ENCODE data around the gene PROKR1. TPM values are rescaled to one million over a fixed set of nuclear protein-coding genes. Genes with fewer than 3 reads are reported as not detected.
"Not testable (repeated sequence)": the region's sequence is repeated elsewhere in the genome, so short reads cannot be mapped to it uniquely, and the experiment has no call there.

PROKR1 gene
- total RNA-seq, 2 donors from 2014 or later = not detected

DNA sequence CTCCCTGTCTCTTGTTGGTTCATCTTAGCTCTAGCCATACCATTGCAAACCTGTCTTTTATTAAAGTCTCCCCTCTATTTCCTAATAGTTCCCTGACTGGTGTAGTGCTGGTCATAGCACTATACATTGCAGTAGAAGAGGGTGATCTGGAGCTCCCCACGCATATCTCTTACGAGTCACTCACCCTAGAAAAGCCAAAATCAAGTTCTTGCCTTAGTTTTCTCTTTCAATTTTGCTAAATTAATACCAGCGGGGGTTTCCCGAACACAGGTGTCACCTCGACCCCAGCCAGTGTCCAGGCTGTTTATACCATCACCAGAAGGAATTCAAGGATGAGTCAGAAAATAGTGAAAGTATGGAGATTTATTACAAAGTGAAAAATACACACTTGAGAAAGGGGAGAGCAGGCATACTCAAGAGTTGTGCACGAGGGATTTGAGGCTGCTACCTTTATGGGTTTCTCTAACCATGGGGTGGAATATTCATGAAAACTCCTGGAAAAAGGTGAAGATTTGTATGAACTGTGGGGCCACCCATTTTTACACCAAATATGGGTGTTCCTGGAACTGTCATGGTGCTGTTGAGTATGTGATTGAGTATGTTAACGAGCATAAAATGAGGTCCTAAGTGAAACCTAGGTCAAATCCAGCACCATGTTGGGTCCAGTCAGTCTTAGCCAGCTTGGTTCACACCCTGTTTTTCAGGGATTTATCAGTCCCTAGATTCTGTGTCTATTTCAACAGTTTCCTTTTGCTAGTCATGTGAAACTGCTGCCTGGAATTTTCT, 20.2 kb downstream of the PROKR1 start:
- ATAC-seq (replicated peaks in 1 of 2) = peak; percentile 82 to 88
- H3K36me3 Mint-ChIP-seq (ENCODE audit: insufficient read depth in 2 of 2) = peaks cover 0 to 2% of the 10 kb centered on the region in 2 donors
- DNase-seq = peak in 1 of 2 donors; percentile 19

DNA sequence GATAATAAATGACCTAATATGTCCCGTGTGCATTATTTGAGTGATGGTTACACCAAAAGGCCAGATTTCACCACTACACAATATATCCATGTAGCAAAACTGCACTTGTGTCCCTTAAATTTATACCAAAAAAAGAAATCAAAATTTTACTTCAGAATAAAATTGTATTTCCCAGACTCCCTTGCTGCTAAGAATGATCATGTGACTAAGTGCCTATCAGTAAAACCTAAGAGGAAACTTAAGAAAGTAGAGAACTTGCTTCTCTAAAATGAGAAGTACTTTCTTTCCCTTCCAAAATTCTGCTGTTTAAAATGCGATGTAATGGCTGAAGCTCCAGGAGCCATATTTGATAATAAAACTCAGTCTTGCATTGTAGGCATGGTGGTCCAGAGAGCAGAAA, 24.0 kb downstream of the PROKR1 start:
- ATAC-seq (replicated peaks in 1 of 2) (no peak), DNase-seq (no peak)
- H3K9me3 Mint-ChIP-seq = peaks cover 0 to 3% of the 10 kb centered on the region in 2 donors
- H3K27ac Mint-ChIP-seq = no peak overlapping the region
- peaks cover 33% of the 10 kb centered on the region for H3K27me3 Mint-ChIP-seq (ENCODE audit: low read depth)
- H3K36me3 Mint-ChIP-seq (ENCODE audit: insufficient read depth in 2 of 2) = peaks cover 2% of the 10 kb centered on the region in 2 donors
- H3K4me3 Mint-ChIP-seq = no peak overlapping the region
- H3K4me1 Mint-ChIP-seq (ENCODE audit: low read depth) = peaks cover 15% of the 10 kb centered on the region

More for the DNA sequence above, 20.2 kb downstream of the PROKR1 start:
- peaks cover 0 to 3% of the 10 kb centered on the region in 2 donors for H3K9me3 Mint-ChIP-seq
- peak overlapping the region in 1 of 2 donors; percentile 14 for H3K4me3 Mint-ChIP-seq
- H3K4me1 Mint-ChIP-seq (ENCODE audit: low read depth) = peaks cover 25% of the 10 kb centered on the region
- H3K27ac Mint-ChIP-seq = no peak overlapping the region
- peaks cover 19% of the 10 kb centered on the region for H3K27me3 Mint-ChIP-seq (ENCODE audit: low read depth)

DNA sequence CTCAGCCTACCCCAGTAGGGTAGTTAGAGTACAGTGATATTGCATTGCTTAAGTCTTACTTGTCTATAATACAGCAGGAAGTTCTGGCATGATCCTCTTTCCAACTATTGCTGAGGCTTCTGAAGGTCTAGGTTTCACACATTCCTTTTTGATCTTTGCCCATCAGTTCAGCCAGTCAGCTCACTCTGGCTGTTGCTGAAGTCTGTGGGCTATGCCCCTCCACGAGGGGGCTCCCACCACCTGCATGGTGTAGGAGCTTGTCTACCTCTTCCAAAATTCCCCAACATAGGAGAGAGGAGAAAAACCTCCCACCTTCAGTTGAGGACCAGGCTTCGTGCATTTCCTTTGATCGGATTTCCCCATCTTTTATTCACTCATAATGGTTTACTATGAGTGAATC, 26.3 kb downstream of the PROKR1 start:
- peaks cover 0 to 2% of the 10 kb centered on the region in 2 donors for H3K36me3 Mint-ChIP-seq (ENCODE audit: insufficient read depth in 2 of 2)
- H3K4me3 Mint-ChIP-seq = no peak overlapping the region
- H3K9me3 Mint-ChIP-seq = peaks cover 0 to 3% of the 10 kb centered on the region in 2 donors
- ATAC-seq (replicated peaks in 1 of 2) = no peak
- no peaks in the 10 kb centered on the region for H3K4me1 Mint-ChIP-seq (ENCODE audit: low read depth)
- H3K27me3 Mint-ChIP-seq (ENCODE audit: low read depth) = peaks cover 44% of the 10 kb centered on the region
- no peak for DNase-seq
- H3K27ac Mint-ChIP-seq = no peak overlapping the region

DNA sequence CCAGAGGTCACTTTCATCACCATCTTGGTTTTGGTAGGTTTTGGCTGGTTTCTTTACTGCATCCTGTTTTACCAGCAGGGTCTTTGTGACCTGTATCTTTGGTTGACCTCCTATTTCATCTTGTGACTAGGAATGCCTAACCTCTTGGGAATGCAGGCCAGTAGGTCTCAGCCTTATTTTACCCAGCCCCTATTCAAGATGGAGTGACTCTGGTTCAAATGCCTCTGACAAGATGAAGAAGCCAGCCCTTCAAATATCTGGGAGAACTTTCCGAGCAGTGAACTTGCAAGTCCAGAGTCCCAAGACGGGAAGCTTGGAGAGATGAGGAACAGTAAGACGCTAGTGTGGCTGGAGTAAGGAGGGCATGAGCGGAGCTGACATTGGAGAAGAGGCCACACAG, 28.6 kb downstream of the PROKR1 start:
- ATAC-seq (replicated peaks in 1 of 2) (no peak), DNase-seq (no peak)
- Mint-ChIP-seq H3K9me3 (no peaks in the 10 kb centered on the region), H3K27me3 (ENCODE audit: low read depth) (peaks cover 35% of the 10 kb centered on the region), H3K27ac (no peak overlapping the region), H3K4me1 (ENCODE audit: low read depth) (no peaks in the 10 kb centered on the region), H3K36me3 (ENCODE audit: insufficient read depth in 2 of 2) (peaks cover 0 to 2% of the 10 kb centered on the region in 2 donors), H3K4me3 (no peak overlapping the region)

DNA sequence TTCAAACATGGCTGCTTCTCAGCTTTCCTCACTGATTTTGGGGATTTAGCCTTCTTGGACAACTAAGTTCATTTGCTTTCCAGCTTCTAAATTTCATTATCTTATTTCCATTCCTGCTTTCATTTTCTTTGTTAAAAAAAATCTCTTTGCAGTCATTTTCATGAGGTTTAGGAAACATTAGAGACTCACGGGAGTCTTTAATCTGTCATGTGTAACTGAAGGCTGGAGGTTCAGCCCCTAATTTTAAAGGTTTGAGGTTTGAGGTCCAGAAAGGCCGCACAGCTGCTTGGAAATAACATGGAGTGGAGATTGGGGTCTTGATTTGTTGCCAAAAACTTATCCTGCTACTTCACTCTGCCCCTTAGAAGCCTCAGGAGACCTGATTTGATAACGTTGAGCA, 30.3 kb downstream of the PROKR1 start:
- no peaks in the 10 kb centered on the region for H3K4me1 Mint-ChIP-seq (ENCODE audit: low read depth)
- ATAC-seq (replicated peaks in 1 of 2) (no peak), DNase-seq (no peak)
- peaks cover 35% of the 10 kb centered on the region for H3K27me3 Mint-ChIP-seq (ENCODE audit: low read depth)
- H3K27ac Mint-ChIP-seq = no peak overlapping the region
- H3K9me3 Mint-ChIP-seq = peaks cover 0 to 2% of the 10 kb centered on the region in 2 donors
- H3K4me3 Mint-ChIP-seq = no peak overlapping the region
- peaks cover 0 to 2% of the 10 kb centered on the region in 2 donors for H3K36me3 Mint-ChIP-seq (ENCODE audit: insufficient read depth in 2 of 2)

DNA sequence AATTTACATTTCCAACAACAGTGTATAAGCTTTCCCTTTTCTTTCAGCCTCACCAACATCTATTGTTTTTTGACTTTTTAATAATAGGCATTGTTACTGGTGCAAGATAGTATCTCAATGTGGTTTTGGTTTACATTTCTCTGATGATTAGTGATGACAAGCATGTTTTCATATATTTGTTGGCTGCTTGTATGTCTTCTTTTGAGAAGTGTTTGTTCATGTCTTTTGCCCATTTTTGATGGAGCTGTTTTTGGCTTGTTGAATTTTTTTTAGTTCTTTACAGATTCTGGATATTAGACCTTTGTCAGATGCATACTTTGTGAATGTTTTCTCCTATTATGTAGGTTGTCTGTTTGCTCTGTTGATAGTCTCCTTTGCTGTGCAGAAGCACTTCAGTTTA, 32.1 kb downstream of the PROKR1 start:
- DNase-seq = no peak
- ATAC-seq (replicated peaks in 1 of 2) = no peak

DNA sequence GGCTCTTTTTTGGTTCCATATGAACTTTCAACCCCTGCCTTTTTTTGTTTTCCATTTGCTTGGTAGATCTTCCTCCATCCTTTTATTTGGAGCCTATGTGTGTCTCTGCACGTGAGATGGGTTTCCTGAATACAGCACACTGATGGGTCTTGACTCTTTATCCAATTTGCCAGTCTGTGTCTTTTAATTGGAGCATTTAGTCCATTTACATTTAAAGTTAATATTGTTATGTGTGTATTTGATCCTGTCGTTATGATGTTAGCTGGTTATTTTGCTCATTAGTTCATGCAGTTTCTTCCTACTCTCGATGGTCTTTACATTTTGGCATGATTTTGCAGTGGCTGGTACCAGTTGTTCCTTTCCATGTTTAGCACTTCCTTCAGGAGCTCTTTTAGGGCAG, 34.5 kb downstream of the PROKR1 start:
- not testable (repeated sequence) for H3K9me3 Mint-ChIP-seq; H3K36me3 Mint-ChIP-seq (ENCODE audit: insufficient read depth in 2 of 2); H3K27ac Mint-ChIP-seq; ATAC-seq (replicated peaks in 1 of 2); DNase-seq; H3K4me1 Mint-ChIP-seq (ENCODE audit: low read depth); H3K4me3 Mint-ChIP-seq
- peaks cover 22% of the 10 kb centered on the region for H3K27me3 Mint-ChIP-seq (ENCODE audit: low read depth)

More for the DNA sequence above, 32.1 kb downstream of the PROKR1 start:
- Mint-ChIP-seq H3K4me1 (ENCODE audit: low read depth) (no peaks in the 10 kb centered on the region), H3K9me3 (peaks cover 0 to 3% of the 10 kb centered on the region in 2 donors), H3K27me3 (ENCODE audit: low read depth) (peaks cover 23% of the 10 kb centered on the region), H3K27ac (no peak overlapping the region), H3K36me3 (ENCODE audit: insufficient read depth in 2 of 2) (peaks cover 0 to 2% of the 10 kb centered on the region in 2 donors), H3K4me3 (no peak overlapping the region)

DNA sequence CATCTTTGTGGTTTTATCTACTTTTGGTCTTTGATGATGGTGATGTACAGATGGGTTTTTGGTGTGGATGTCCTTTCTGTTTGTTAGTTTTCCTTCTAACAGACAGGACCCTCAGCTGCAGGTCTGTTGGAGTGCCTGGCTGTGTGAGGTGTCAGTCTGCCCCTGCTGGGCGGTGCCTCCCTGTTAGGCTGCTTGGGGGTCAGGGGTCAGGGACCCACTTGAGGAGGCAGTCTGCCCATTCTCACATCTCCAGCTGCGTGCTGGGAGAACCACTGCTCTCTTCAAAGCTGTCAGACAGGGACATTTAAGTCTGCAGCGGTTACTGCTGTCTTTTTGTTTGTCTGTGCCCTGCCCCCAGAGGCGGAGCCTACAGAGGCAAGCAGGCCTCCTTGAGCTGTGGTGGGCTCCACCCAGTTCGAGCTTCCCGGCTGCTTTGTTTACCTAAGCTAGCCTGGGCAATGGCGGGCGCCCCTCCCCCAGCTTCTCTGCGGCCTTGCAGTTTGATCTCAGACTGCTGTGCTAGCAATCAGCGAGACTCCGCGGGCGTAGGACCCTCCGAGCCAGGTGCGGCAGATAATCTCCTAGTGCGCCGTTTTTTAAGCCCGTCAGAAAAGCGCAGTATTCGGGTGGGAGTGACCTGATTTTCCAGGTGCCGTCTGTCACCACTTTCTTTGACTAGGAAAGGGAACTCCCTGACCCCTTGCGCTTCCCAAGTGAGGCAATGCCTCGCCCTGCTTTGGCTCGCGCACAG, 36.0 kb downstream of the PROKR1 start:
- not testable (repeated sequence) for ATAC-seq (replicated peaks in 1 of 2); H3K4me1 Mint-ChIP-seq (ENCODE audit: low read depth); DNase-seq; H3K9me3 Mint-ChIP-seq; H3K27ac Mint-ChIP-seq; H3K36me3 Mint-ChIP-seq (ENCODE audit: insufficient read depth in 2 of 2); H3K27me3 Mint-ChIP-seq (ENCODE audit: low read depth)
- H3K4me3 Mint-ChIP-seq = peak overlapping the region in 1 of 2 donors; percentile 49

DNA sequence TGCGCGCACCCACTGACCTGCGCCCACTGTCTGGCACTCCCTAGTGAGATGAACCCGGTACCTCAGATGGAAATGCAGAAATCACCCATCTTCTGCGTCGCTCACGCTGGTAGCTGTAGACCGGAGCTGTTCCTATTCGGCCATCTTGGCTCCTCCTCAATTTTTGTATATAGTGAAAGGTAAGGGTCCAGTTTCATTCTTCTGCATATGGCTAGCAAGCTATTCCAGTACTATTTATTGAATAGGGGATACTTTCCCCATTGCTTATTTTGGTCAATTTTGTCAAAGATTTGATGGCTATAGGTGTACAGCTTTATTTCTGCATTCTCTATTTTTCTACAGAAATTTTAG, 36.5 kb downstream of the PROKR1 start:
- H3K36me3 Mint-ChIP-seq (ENCODE audit: insufficient read depth in 2 of 2); DNase-seq; H3K9me3 Mint-ChIP-seq; H3K27me3 Mint-ChIP-seq (ENCODE audit: low read depth); H3K27ac Mint-ChIP-seq; ATAC-seq (replicated peaks in 1 of 2); H3K4me1 Mint-ChIP-seq (ENCODE audit: low read depth): not testable (repeated sequence)
- peak overlapping the region in 1 of 2 donors; percentile 49 for H3K4me3 Mint-ChIP-seq

DNA sequence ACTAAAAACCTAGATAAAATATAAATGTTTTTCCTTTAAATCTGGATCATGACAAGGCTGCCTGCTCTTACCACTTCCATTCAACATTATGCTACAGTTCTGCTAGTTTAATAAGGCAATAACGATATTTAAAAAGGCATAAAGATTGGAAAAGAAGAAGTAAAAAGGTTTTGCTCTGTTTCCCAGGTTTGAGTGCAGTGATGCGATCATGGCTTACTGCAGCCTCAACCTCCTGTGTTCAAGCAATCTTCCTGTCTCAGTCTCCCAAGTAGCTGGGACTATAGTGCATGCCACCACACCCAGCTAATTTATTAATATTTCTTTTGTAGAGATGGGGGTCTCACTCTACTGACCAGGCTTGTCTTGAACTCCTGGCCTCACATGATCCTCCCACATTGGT, 40.8 kb downstream of the PROKR1 start:
- H3K27me3 Mint-ChIP-seq (ENCODE audit: low read depth) = peaks cover 8% of the 10 kb centered on the region
- H3K9me3 Mint-ChIP-seq = peaks cover 3 to 6% of the 10 kb centered on the region in 2 donors
- ATAC-seq (replicated peaks in 1 of 2) (no peak), DNase-seq (no peak)
- H3K4me3 Mint-ChIP-seq = no peak overlapping the region
- H3K4me1 Mint-ChIP-seq (ENCODE audit: low read depth) = peaks cover 11% of the 10 kb centered on the region
- no peak overlapping the region for H3K27ac Mint-ChIP-seq
- H3K36me3 Mint-ChIP-seq (ENCODE audit: insufficient read depth in 2 of 2) = peaks cover 4 to 6% of the 10 kb centered on the region in 2 donors

DNA sequence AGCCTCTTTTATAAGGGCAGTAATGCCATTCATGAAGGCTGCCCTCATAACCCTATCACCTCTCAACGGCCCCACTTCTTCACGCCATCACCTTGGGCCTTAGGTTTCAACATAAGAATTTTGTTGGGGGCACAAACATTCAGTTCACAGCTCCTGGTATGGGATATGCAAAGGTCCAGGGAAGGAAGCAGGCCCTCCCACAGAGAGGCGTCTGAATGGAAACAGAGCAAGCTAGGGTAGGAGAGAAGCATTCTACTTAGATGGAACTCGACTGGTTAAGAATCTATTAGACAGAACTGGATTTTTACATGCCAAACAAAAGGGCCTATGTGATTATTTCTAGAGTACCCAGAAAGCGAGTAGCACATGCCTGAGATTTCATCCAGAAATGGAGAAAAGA, 42.8 kb downstream of the PROKR1 start:
- Mint-ChIP-seq H3K27me3 (ENCODE audit: low read depth) (peaks cover 8% of the 10 kb centered on the region), H3K4me3 (no peak overlapping the region), H3K27ac (no peak overlapping the region), H3K36me3 (ENCODE audit: insufficient read depth in 2 of 2) (peaks cover 0 to 6% of the 10 kb centered on the region in 2 donors), H3K4me1 (ENCODE audit: low read depth) (peaks cover 27% of the 10 kb centered on the region), H3K9me3 (no peaks in the 10 kb centered on the region)
- DNase-seq (no peak), ATAC-seq (replicated peaks in 1 of 2) (no peak)

DNA sequence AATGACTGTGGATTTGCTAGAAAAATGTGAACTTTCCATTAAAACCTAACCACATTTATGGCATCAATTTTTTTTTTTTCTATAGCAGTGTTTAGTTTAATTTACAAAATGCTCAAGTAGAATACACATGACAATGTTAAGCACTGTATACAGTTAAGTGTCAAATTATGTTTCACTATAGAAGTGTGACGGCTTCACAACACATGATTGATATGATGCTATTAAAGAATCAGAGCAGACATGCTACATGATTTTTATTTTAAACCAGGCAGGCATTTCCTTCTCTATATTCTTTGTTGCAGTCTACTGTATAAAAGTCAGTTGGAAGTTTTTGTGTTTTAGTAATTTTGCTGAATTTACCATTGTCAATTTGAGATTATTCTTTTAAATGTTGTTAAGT, 43.6 kb downstream of the PROKR1 start:
- Mint-ChIP-seq H3K27me3 (ENCODE audit: low read depth) (peaks cover under 1% of the 10 kb centered on the region), H3K4me3 (no peak overlapping the region), H3K36me3 (ENCODE audit: insufficient read depth in 2 of 2) (peaks cover 0 to 6% of the 10 kb centered on the region in 2 donors), H3K9me3 (no peaks in the 10 kb centered on the region), H3K27ac (no peak overlapping the region), H3K4me1 (ENCODE audit: low read depth) (peaks cover 27% of the 10 kb centered on the region)
- DNase-seq = no peak
- no peak for ATAC-seq (replicated peaks in 1 of 2)
